ENCODE results near the gene ZRANB3.

The ZRANB3 gene

GRCh38 chr2:135167273-135167672 is 363.7 kb downstream of the ZRANB3 start:
- Histone ChIP-seq H3K9me2 (replicated peaks; ENCODE audit: insufficient read depth, low read length) (no peaks in the 10 kb centered on the region), H3K9ac (ENCODE audit: low read length) (no peak overlapping the region), H3K4me2 (ENCODE audit: low read depth, low read length) (no peak overlapping the region), H3K9me3 (replicated peaks; ENCODE audit: insufficient read depth, low read length) (no peaks in the 10 kb centered on the region), H3K27me3 (replicated peaks; ENCODE audit: insufficient read depth, low read length) (no peaks in the 10 kb centered on the region), H2AFZ (ENCODE audit: low read length) (no peak overlapping the region), H3K27ac (ENCODE audit: low read length) (no peak overlapping the region), H3K36me3 (replicated peaks; ENCODE audit: insufficient read depth, low read length) (peaks cover 15% of the 10 kb centered on the region; the same call in 1 of the 2 replicates), H3F3A (ENCODE audit: insufficient read depth, low read length) (peaks cover 30% of the 10 kb centered on the region), H4K20me1 (ENCODE audit: insufficient read depth, low read length) (no peaks in the 10 kb centered on the region), H3K4me3 (ENCODE audit: low read length) (no peak overlapping the region), H3K79me2 (ENCODE audit: low read length) (0 out of 2 replicates have a peak, but pooled peaks cover 6% of the 10 kb centered on the region), H3K4me1 (ENCODE audit: low read length) (peaks cover 34% of the 10 kb centered on the region)
- no peak for DNase-seq
- TF ChIP-seq CTCF (IDR thresholded peaks at IDR 0.05; ENCODE audit: low read length) (no peak), EZH2 (optimal IDR thresholded peaks at IDR 0.05; ENCODE audit: low read depth, low read length) (no peak), EZH2phosphoT487 (IDR thresholded peaks at IDR 0.05; ENCODE audit: low read length) (no peak)

- peak overlapping the region; percentile 96 for H3K27ac ChIP-seq (ENCODE audit: low read length)
- TF ChIP-seq EZH2phosphoT487 (IDR thresholded peaks at IDR 0.05; ENCODE audit: low read length), result no peak
- TF ChIP-seq EZH2 (optimal IDR thresholded peaks at IDR 0.05; ENCODE audit: low read depth, low read length), result no peak
- TF ChIP-seq CTCF (IDR thresholded peaks at IDR 0.05; ENCODE audit: low read length), result no peak
- DNase-seq, result no peak
- no peaks in the 10 kb centered on the region for H3K27me3 ChIP-seq (replicated peaks; ENCODE audit: insufficient read depth, low read length)
- no peak overlapping the region for H3K9ac ChIP-seq (ENCODE audit: low read length)
- peaks cover 15% of the 10 kb centered on the region; the same call in 1 of the 2 replicates for H3K36me3 ChIP-seq (replicated peaks; ENCODE audit: insufficient read depth, low read length)
- H3F3A ChIP-seq (ENCODE audit: insufficient read depth, low read length), result peaks cover 37% of the 10 kb centered on the region
- no peak overlapping the region for H3K4me3 ChIP-seq (ENCODE audit: low read length)
- no peaks in the 10 kb centered on the region for H3K9me2 ChIP-seq (replicated peaks; ENCODE audit: insufficient read depth, low read length)
- H2AFZ ChIP-seq (ENCODE audit: low read length), result no peak overlapping the region
- no peaks in the 10 kb centered on the region for H4K20me1 ChIP-seq (ENCODE audit: insufficient read depth, low read length)
- no peaks in the 10 kb centered on the region for H3K9me3 ChIP-seq (replicated peaks; ENCODE audit: insufficient read depth, low read length)
- H3K4me1 ChIP-seq (ENCODE audit: low read length), result peaks cover 37% of the 10 kb centered on the region
- H3K79me2 ChIP-seq (ENCODE audit: low read length), result 0 out of 2 replicates have a peak, but pooled peaks cover 6% of the 10 kb centered on the region
- H3K4me2 ChIP-seq (ENCODE audit: low read depth, low read length), result peak overlapping the region; percentile 96
These were observed 366.6 kb downstream of the ZRANB3 start for GRCh38 chr2:135164431-135164830.

GRCh38 chr2:135163901-135164300 is 367.1 kb downstream of the ZRANB3 start:
- peak overlapping the region; percentile 96 for H3K4me2 ChIP-seq (ENCODE audit: low read depth, low read length)
- H3K9me2 ChIP-seq (replicated peaks; ENCODE audit: insufficient read depth, low read length), result no peaks in the 10 kb centered on the region
- no peak overlapping the region for H2AFZ ChIP-seq (ENCODE audit: low read length)
- H3F3A ChIP-seq (ENCODE audit: insufficient read depth, low read length), result peaks cover 37% of the 10 kb centered on the region
- H3K79me2 ChIP-seq (ENCODE audit: low read length), result 0 out of 2 replicates have a peak, but pooled peaks cover 6% of the 10 kb centered on the region
- peaks cover 13% of the 10 kb centered on the region; the same call in 1 of the 2 replicates for H3K36me3 ChIP-seq (replicated peaks; ENCODE audit: insufficient read depth, low read length)
- peak overlapping the region; percentile 72; the same call in 1 of the 2 replicates for H3K9ac ChIP-seq (ENCODE audit: low read length)
- no peaks in the 10 kb centered on the region for H3K27me3 ChIP-seq (replicated peaks; ENCODE audit: insufficient read depth, low read length)
- H3K9me3 ChIP-seq (replicated peaks; ENCODE audit: insufficient read depth, low read length), result no peaks in the 10 kb centered on the region
- H4K20me1 ChIP-seq (ENCODE audit: insufficient read depth, low read length), result no peaks in the 10 kb centered on the region
- DNase-seq, result no peak
- peak overlapping the region; percentile 96 for H3K27ac ChIP-seq (ENCODE audit: low read length)
- peak overlapping the region; percentile 66; the same call in 1 of the 2 replicates for H3K4me3 ChIP-seq (ENCODE audit: low read length)
- no peak for TF ChIP-seq CTCF (IDR thresholded peaks at IDR 0.05; ENCODE audit: low read length)
- TF ChIP-seq EZH2 (optimal IDR thresholded peaks at IDR 0.05; ENCODE audit: low read depth, low read length), result no peak
- TF ChIP-seq EZH2phosphoT487 (IDR thresholded peaks at IDR 0.05; ENCODE audit: low read length), result no peak
- H3K4me1 ChIP-seq (ENCODE audit: low read length), result peaks cover 31% of the 10 kb centered on the region

Measured in MM.1S (cell line).